ENCODE results near the gene LGR4.

Gene LGR4

GRCh38 chr11:27398400-27398770 is 74.2 kb downstream of the LGR4 start:
- no peak for DNase-seq

- DNase-seq = no peak
Measured at GRCh38 chr11:27397624-27398399, 74.8 kb downstream of the LGR4 start.

GRCh38 chr11:27396259-27396839 is 76.2 kb downstream of the LGR4 start:
- DNase-seq = no peak

DNA sequence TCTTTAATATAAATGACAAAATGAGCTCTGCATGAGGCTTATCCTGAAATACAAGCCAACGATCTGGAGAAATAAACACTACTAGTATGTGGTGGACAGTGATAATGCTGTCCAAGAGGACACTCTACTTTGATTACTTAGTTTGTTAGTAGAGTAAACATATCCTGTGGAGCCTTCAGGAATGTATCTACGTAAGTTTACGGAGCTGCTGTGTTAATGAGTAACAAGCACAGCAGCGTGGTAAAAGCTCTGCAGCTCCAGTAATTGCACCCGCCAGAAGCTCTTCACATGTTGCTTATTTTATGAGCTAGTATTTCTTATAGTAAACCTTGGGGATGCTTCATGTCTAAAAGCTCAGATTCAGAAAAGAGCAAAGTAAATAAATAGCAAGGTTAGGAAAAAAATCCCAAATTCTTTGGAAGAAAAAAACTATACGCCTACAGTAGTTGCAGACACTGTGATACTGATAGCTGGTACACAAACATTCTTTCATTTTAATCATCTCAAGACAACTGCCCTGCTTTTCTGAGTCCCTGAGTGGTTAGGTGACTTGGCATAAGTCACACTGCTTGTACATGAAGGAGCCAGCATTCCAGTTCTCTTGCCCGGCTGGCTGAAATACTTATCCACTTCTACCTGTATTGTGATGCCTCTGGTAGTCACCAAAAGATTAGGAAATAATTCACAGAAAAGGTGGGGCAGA is 76.9 kb downstream of the LGR4 start:
- no peak for DNase-seq

GRCh38 chr11:27394781-27395228 is 77.8 kb downstream of the LGR4 start:
- DNase-seq = no peak

- no peak for DNase-seq
Measured at GRCh38 chr11:27392278-27393114, 80.1 kb downstream of the LGR4 start.

DNA sequence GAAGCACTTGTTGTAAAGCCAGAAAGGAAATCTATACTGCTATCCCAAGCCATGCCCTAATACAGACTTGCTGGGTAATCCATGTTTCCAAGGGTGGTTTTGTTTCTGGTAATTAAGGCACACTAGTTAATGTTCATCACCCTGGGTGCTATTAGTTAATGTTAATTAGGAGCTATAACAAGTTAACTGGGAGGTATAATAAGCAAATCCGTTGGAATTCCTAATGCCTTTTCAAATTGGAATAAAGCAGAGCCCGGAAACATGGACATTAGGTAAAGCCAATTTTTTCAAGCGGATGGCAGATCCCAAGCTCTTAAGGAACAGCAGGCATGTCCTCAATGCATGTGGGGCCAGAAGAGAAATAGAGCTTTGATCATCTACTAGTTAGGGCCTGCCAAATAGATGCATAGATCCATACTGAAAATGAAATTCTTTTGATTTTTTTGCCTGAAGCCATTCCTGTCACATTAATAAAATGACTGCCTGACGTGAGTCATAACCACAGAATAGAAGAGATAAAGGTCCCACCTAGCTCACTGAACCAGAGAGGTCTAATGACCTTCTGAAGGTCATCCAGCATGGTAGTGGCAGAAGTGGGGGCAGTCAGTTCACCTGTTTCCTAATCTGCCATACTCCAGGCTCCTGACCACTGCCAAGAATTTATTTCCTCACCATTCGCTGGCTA is 81.1 kb downstream of the LGR4 start:
- no peak for DNase-seq

DNA sequence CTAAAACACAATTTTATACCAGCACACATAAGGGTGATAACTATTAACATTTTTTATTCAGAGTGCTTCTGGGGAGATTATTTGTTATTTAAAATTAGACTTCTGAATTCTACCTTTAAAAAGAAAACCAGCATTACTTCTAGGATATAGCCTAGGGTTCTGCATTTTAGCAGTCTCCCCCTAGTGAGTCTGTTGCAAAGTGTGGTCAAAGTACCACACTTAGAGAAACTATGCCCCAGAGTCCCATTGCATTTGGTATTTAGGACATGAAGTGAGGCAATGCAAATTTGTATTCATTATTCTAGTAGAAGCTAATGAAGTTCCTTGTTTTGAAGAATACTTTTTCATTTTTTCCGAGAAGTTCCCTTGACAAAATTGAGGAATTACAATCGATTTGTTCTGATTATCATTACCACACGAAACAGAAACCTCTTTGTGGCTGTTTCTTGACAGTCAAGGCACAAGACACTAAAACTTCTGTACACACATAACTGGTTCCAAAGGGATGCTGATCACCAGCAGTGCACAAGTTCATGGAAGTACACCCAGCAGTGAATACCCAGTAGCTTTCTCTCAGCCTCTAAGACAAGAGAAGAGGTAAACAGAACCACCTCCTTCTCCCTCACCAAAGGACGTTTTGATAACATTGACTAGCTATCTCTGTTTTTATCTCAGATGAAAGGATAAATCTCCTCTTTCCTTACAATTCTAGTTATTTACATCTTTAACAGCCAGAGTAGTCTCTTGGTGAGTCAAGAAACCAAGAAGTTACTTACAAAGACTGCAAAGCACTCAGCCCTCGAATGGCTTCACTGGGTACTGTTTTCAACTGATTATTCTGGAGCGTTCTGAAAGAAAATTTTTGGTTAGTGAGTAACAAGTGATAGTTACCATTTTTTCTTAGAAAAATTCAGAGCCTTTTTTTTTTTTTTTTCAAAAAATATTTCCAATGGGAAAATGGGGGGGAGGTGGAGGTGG is 82.0 kb downstream of the LGR4 start:
- DNase-seq = no peak

GRCh38 chr11:27388869-27389268 is 83.7 kb downstream of the LGR4 start:
- DNase-seq = no peak

DNA sequence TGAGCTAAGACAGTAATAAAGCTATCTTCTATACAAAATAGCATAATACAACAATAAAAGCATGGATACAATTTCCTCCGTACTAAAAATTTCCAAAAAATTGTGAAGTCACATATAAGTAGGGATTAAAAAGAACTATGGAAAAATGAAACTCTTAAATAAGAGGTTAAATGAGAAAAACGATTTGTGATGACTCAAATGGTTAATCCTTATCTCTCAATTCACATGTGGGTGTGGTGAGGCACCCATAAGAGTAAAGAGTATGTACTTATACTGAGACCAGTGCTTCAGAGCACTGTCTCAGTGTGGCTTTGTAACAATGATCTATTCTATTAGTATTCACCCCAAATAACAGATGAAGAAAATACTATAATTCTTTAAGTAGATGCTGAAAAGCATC is 84.6 kb downstream of the LGR4 start:
- DNase-seq = no peak

- no peak for DNase-seq
Measured at GRCh38 chr11:27387362-27387761, 85.2 kb downstream of the LGR4 start.

DNA sequence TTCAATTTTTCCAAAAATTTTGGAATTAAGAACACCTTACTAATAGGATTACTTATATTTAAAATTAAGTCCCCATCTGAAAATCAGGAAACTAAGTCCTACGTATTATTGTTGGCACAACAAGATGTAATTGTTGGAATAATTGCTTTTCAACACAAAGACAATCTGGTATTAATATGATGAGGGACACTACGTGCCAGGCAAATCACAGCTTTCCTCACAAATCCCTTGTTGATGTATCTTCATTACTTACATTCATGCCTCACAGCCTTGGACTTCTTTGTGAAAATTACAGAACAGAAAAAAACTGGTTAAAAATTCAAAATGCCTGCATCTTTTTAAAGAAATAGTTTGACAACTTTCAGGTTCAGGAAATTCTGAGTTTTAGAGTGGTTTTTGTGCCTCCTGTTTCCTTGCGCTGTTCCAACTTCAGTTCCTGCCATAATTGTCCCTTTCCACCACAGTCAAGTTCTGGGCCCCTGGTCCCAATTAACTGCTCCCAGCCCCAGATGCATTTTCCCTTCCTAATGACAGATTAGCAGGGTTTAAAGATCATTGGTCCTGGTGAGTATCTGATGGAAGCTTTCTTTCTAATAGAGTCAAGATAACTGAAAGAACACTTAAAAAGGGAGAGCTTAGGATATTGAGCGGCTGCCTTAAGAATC is 86.3 kb downstream of the LGR4 start:
- no peak for DNase-seq

DNA sequence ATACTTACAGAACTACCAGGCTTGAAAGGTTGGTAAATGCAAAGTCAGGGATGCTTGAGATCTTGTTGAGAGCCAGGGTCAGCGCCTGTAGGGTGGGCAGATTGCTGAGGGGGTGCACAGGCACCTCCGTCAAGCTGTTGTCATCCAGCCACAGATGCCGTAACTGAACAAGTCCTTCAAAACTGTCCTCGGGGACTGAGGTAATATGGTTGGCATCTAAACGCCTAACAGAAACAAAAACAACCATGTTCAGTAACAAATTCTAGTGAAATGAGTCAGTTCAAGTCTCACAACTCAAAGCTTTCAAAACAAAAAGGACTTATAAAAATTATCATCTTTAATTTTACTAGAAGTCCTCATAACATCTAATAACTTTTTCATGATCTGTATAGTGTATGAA is 87.3 kb downstream of the LGR4 start:
- no peak for DNase-seq

GRCh38 chr11:27384227-27384626 is 88.4 kb downstream of the LGR4 start:
- no peak for DNase-seq

- no peak for DNase-seq
Measured at GRCh38 chr11:27383645-27384044, 88.9 kb downstream of the LGR4 start.

DNA sequence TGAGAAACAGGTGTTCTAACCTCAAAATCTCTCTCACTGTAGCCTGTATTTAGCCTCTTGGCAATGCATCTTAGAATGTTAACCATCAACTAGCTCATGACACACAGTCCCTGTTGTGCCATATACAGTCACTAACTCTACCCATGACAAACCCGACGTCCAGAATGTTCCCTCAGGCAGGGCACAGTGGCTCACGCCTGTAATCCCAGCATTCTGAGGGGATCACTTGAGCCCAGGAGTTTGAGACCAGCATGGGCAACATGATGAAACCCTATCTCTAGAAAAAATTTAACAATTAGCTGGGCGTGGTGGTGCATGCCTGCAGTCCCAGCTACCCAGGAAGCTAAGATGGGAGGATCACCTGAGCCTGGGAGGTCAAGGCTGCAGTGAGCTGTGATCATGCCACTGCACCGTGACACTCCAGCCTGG is 91.3 kb downstream of the LGR4 start:
- DNase-seq = no peak

DNA sequence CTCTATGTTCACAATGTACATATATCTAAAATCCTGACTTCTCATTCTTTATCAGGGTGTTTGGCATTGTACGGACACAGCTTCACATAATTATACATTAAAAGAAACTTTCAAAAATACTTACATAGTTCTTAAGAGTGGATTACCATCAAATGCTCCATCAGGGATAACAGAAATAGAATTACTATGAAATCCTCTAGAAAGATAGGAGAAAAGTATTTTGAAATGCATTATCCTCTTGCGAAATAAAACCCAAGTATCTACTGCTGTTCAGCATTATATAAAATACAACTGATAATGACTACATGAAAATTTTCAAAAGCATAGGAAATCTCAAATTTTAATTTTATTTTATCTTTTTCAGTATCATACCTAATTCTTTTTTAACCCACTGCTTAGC is 91.8 kb downstream of the LGR4 start:
- no peak for DNase-seq

- DNase-seq = no peak
Measured at GRCh38 chr11:27379449-27379848, 93.1 kb downstream of the LGR4 start.

- DNase-seq = no peak
Measured at GRCh38 chr11:27375370-27375769, 97.2 kb downstream of the LGR4 start.

DNA sequence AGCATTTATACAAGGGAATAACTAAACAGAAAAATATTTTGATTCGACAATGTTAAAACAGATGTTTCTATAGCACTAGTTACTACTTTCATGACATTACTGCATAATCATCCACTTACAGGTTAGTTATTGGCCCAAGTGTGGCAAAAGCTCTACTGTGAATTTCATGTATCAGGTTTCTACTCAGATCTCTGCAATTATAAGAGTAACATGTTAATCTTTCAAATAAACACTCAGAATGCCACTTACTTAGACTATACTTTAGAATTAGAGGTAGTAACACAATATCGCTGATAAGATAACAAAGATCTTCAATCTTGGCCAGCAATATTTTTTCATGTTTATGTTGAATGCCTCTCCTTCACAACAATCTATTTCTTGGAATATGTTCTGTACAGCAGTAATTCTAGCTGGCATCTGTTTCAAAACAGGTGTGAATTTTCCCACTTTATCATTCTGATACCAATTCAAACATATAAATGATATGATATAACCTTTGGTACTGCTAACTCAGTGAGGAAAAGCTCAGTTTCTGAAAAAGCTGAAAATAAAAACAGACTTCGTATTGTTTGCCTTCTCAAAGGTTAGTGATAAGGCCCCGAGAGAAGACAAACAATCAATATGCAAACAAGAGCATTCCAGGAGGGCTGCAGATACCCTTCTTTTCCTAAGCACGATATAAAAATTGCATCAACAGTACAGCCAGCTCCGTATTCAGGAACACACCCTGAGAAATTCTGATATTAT is 98.6 kb downstream of the LGR4 start:
- DNase-seq = no peak
